ENCODE data around the gene SAMD8.
A peak's percentile ranks its signal among the peaks of the same experiment; 100 is the strongest.
"Not testable (repeated sequence)": the region's sequence is repeated elsewhere in the genome, so short reads cannot be mapped to it uniquely, and the experiment has no call there.

SAMD8 gene

GRCh38 chr10:75086278-75086934 is 25.1 kb upstream of the SAMD8 start:
- no peak for DNase-seq

GRCh38 chr10:75088640-75089039 is 22.8 kb upstream of the SAMD8 start:
- no peak for DNase-seq

- DNase-seq = no peak
Observed at GRCh38 chr10:75089634-75090033, 21.8 kb upstream of the SAMD8 start.

GRCh38 chr10:75091146-75091545 is 20.3 kb upstream of the SAMD8 start:
- no peak for DNase-seq

- no peak for DNase-seq
Observed at GRCh38 chr10:75094465-75094864, 17.0 kb upstream of the SAMD8 start.

GRCh38 chr10:75095631-75096030 is 15.8 kb upstream of the SAMD8 start:
- DNase-seq = no peak

GRCh38 chr10:75096749-75097148 is 14.7 kb upstream of the SAMD8 start:
- no peak for DNase-seq

GRCh38 chr10:75097666-75098285 is 13.7 kb upstream of the SAMD8 start:
- DNase-seq = peak; percentile 5

GRCh38 chr10:75098902-75099673 is 12.4 kb upstream of the SAMD8 start:
- DNase-seq = no peak

- peak; percentile 2 for DNase-seq
Observed at GRCh38 chr10:75099952-75100763, 11.3 kb upstream of the SAMD8 start.

GRCh38 chr10:75100764-75101291 is 10.6 kb upstream of the SAMD8 start:
- no peak for DNase-seq

GRCh38 chr10:75101416-75102251 is 9.8 kb upstream of the SAMD8 start:
- DNase-seq = no peak

GRCh38 chr10:75102830-75103673 is 8.4 kb upstream of the SAMD8 start:
- DNase-seq = no peak

- no peak for DNase-seq
Observed at GRCh38 chr10:75103881-75104686, 7.4 kb upstream of the SAMD8 start.

GRCh38 chr10:75104842-75105241 is 6.6 kb upstream of the SAMD8 start:
- no peak for DNase-seq

- DNase-seq = no peak
Observed at GRCh38 chr10:75105576-75106197, 5.8 kb upstream of the SAMD8 start.

- no peak for DNase-seq
Observed at GRCh38 chr10:75106242-75106641, 5.2 kb upstream of the SAMD8 start.

- DNase-seq = not testable (repeated sequence)
Observed at GRCh38 chr10:75106891-75107290, 4.6 kb upstream of the SAMD8 start.

All from DMS153 (cell line).